Natural killer cell (primary cell): ENCODE data around the gene CAMK2B. TPM values are rescaled to one million over a fixed set of nuclear protein-coding genes. Genes with fewer than 3 reads are reported as not detected.

Experiments
- ATAC-seq, 3 donors: fragments of 150-1000 bp in 2 of 3; fragments of 200-7000 bp in 1 of 3; cut with Tn5 transposase; 1 replicate in 1 of 3; 2 replicates in 2 of 3; pipeline ENCODE4 v1.10.0; 2021; ENCODE audit warnings: mild to moderate bottlenecking in 2 of 3, moderate library complexity in 2 of 3
- DNase-seq, 2 donors: peaks; one replicate each; pipeline versions ENCODE4 v3.0.0 to v3.0.0-alpha.2; 2013 to 2021; ENCODE audit warnings: mixed read lengths in 1 of 2
- H3K27ac ChIP-seq: one replicate; pipeline ENCODE4 v1.5.1; 2013; ENCODE audit warnings: mild to moderate bottlenecking, low read length
- H3K27me3 ChIP-seq: one replicate; pipeline ENCODE4 v1.6.1; 2013; ENCODE audit warnings: low read length; ENCODE audit not compliant: control insufficient read depth, insufficient read depth
- H3K36me3 ChIP-seq: one replicate; pipeline ENCODE4 v1.6.1; 2013; ENCODE audit warnings: low read length; ENCODE audit not compliant: control insufficient read depth, insufficient read depth
- H3K4me1 ChIP-seq: one replicate; pipeline ENCODE4 v1.6.1; 2013; ENCODE audit warnings: low read length; ENCODE audit not compliant: control insufficient read depth, insufficient read depth
- H3K4me3 ChIP-seq: one replicate; pipeline ENCODE4 v1.5.1; 2013; ENCODE audit warnings: low read length
- H3K9me3 ChIP-seq: one replicate; pipeline ENCODE4 v1.6.1; 2013; ENCODE audit warnings: low read length; ENCODE audit not compliant: control insufficient read depth, insufficient read depth
- H3K27ac Mint-ChIP-seq, 2 donors: one replicate each; pipeline ENCODE4 v1.8.0; 2022; ENCODE audit warnings: mild to moderate bottlenecking in 2 of 2, mixed read lengths in 2 of 2, moderate library complexity in 1 of 2
- H3K27me3 Mint-ChIP-seq, 2 donors: one replicate each; pipeline ENCODE4 v1.8.0; 2022; ENCODE audit warnings: low read depth in 2 of 2, mixed read lengths in 2 of 2
- H3K36me3 Mint-ChIP-seq: one replicate; pipeline ENCODE4 v1.8.0; 2022; ENCODE audit warnings: mixed read lengths
- H3K4me1 Mint-ChIP-seq, 2 donors: one replicate each; pipeline ENCODE4 v1.8.0; 2022; ENCODE audit warnings: mixed read lengths in 2 of 2
- H3K4me3 Mint-ChIP-seq: one replicate; pipeline ENCODE4 v1.8.0; 2022; ENCODE audit warnings: mild to moderate bottlenecking, moderate library complexity, mixed read lengths
- H3K9me3 Mint-ChIP-seq, 2 donors: one replicate each; pipeline ENCODE4 v1.8.0; 2022; ENCODE audit warnings: mixed read lengths in 2 of 2
- WGBS: methylation state at CpG from one replicate; pipeline ENCODE4 v1.1.7; 2013; ENCODE audit warnings: missing lambda C conversion rate; ENCODE audit not compliant: insufficient coverage; 5-methylcytosine and 5-hydroxymethylcytosine counted together
- intact Hi-C: fragments of 100-400 bp; cut with micrococcal nuclease; formaldehyde crosslinking; loops from one replicate; pipeline ENCODE4 v1.14.2; 2022
- total RNA-seq, 4 donors: library from RNA; stranded (reverse); fragments of 120-200 nt in 1 of 4; gene quantifications; one replicate each; pipeline versions ENCODE4 v1.2.3 to v1.2.4, GENCODE V29; 2013 to 2022
- TF ChIP-seq, protein P1 (sequence below): fragments of 200-600 bp; IDR thresholded peaks from one replicate; pipeline ENCODE4 v1.8.0; 2022; ENCODE audit warnings: antibody characterized with exemption

Gene CAMK2B
- total RNA-seq, 3 donors from 2014 or later (not counting 1 experiment from before 2014, with no cell fraction given), result 0.70 TPM; not detected in 2

DNA sequence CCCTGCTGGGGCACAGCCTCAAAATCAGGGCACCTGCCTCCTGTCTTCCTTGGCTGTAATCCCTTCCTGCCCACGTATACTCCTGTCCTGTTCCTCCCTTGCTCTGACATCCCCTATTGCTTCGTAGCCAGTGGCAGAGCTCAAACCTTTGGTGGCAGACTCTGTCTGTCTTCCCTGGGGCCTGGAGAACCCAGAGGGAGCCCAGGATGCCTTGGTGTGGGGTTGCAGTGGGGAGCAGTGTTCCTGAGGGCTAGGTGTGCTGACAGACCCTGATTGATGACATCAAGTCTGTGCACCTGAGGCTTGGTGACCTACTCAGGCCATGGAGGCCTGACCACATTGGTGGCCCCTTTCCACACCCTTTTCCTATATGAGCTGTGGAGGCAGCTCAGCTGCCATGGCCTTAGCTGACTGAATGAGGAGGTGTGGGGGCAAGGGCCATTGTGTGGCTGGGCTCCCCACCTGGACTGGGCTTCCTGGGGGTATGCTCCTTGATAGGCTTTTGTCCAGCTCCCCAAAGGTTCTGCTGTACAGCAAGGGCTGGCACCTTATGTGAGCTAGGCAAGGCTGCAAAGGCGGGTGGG lies 130.7 kb downstream of the CAMK2B start:
- intact Hi-C loops, result no loop called here
- Mint-ChIP-seq H3K4me3 (no peak overlapping the region), H3K36me3 (no peaks in the 10 kb centered on the region), H3K27ac (no peak overlapping the region), H3K27me3 (peaks cover 27 to 51% of the 10 kb centered on the region in 2 donors), H3K9me3 (no peaks in the 10 kb centered on the region), H3K4me1 (no peaks in the 10 kb centered on the region)
- no peaks in the 10 kb centered on the region for H3K4me1 ChIP-seq
- ATAC-seq (no peak), DNase-seq (no peak)
- H3K27ac ChIP-seq, result no peak overlapping the region
- no peaks in the 10 kb centered on the region for H3K36me3 ChIP-seq
- peaks cover 3% of the 10 kb centered on the region for H3K27me3 ChIP-seq
- H3K4me3 ChIP-seq, result no peak overlapping the region
- TF ChIP-seq, protein P1, sequence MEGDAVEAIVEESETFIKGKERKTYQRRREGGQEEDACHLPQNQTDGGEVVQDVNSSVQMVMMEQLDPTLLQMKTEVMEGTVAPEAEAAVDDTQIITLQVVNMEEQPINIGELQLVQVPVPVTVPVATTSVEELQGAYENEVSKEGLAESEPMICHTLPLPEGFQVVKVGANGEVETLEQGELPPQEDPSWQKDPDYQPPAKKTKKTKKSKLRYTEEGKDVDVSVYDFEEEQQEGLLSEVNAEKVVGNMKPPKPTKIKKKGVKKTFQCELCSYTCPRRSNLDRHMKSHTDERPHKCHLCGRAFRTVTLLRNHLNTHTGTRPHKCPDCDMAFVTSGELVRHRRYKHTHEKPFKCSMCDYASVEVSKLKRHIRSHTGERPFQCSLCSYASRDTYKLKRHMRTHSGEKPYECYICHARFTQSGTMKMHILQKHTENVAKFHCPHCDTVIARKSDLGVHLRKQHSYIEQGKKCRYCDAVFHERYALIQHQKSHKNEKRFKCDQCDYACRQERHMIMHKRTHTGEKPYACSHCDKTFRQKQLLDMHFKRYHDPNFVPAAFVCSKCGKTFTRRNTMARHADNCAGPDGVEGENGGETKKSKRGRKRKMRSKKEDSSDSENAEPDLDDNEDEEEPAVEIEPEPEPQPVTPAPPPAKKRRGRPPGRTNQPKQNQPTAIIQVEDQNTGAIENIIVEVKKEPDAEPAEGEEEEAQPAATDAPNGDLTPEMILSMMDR, result no peak
- no peaks in the 10 kb centered on the region for H3K9me3 ChIP-seq
- WGBS, result 93% methylated on average over 3 of the region's 3 CpGs

DNA sequence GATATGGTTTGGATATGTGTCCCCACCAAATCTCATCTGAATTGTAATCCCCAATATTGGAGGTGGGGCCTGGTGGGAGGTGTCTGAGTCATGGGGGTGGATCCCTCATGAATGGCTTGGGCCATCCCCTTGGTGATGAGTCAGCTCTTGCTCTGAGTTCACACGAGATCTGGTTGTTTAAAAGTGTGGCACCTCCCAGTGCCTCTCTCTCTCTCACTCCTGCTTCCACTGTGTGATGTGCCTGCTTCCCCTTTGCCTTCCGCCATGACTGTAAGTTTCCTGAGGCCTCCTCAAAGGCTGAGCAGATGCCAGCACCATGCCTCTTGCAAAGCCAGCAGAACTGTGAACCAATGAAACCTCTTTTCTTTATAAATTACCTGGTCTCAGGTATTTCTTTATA lies 131.3 kb downstream of the CAMK2B start:
- no peaks in the 10 kb centered on the region for H3K4me1 ChIP-seq
- 57% methylated on average over 2 of the region's 2 CpGs for WGBS
- TF ChIP-seq, protein P1, result no peak
- peaks cover 3% of the 10 kb centered on the region for H3K27me3 ChIP-seq
- no peaks in the 10 kb centered on the region for H3K36me3 ChIP-seq
- Mint-ChIP-seq H3K27ac (no peak overlapping the region), H3K4me1 (no peaks in the 10 kb centered on the region), H3K36me3 (no peaks in the 10 kb centered on the region), H3K27me3 (peaks cover 27 to 51% of the 10 kb centered on the region in 2 donors), H3K9me3 (no peaks in the 10 kb centered on the region), H3K4me3 (no peak overlapping the region)
- H3K27ac ChIP-seq, result no peak overlapping the region
- intact Hi-C loops, result no loop called here
- DNase-seq, result no peak
- no peak for ATAC-seq
- H3K4me3 ChIP-seq, result no peak overlapping the region
- no peaks in the 10 kb centered on the region for H3K9me3 ChIP-seq

DNA sequence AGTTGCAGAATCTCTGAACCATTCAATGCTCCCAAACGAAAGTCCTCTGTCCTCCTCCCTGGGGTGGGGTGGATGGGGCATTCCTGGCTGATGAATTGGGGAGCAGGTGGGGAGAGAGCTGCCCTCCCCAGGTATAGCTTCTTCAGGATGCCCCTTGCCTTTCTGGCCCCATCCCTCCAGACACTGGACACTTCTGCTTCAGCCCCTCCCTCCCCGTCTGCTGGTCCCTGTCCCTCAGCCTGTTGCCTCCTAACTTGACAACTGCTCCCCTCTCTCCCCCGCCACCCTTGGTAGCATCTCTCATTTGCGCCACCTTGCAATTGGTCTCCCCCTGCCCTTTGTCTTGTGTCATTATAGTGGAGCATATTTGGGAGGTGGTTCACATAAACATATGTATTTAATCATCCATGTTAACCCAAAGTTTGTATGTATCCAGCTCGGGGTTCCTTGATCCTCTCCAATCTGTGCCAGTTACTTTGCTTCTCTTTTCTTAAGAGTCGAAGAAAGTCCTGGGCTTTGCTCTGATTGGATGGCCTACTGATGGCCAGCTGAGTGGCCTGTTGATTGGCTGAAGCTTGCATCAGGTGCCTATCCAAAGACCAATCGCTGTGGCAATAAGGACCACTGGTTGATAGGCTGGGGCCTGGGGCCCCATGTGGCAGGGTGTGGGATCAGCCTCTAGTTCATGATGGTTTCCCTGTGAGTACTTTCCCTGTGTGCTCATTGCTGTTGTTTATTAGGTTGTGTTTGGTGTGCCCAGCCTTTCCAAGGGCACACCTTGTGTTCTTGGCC lies 132.2 kb downstream of the CAMK2B start:
- Histone ChIP-seq H3K27ac (no peak overlapping the region), H3K9me3 (no peaks in the 10 kb centered on the region), H3K27me3 (peaks cover 3% of the 10 kb centered on the region), H3K36me3 (no peaks in the 10 kb centered on the region), H3K4me3 (no peak overlapping the region), H3K4me1 (no peaks in the 10 kb centered on the region)
- Mint-ChIP-seq H3K27ac (no peak overlapping the region), H3K27me3 (peaks cover 29 to 51% of the 10 kb centered on the region in 2 donors), H3K4me1 (no peaks in the 10 kb centered on the region), H3K36me3 (no peaks in the 10 kb centered on the region), H3K9me3 (no peaks in the 10 kb centered on the region), H3K4me3 (no peak overlapping the region)
- intact Hi-C loops, result no loop called here
- 90% methylated on average over 7 of the region's 7 CpGs for WGBS
- TF ChIP-seq, protein P1, result no peak
- no peak for ATAC-seq
- no peak for DNase-seq
